Panc1 (cell line): ENCODE results near the gene CFAP206. TPM values are rescaled to one million over a fixed set of nuclear protein-coding genes. Genes with fewer than 3 reads are reported as not detected.

Experiments used
- ATAC-seq: fragments of 200-7000 bp; cut with Tn5 transposase; 2 replicates; pipeline ENCODE4 v1.9.1; 2020; ENCODE audit warnings: mild to moderate bottlenecking, moderate library complexity
- BruUV-seq: library from RNA; stranded (reverse); fragments of 400-500 nt; replicated peaks from 2 replicates; lab custom pipeline; 2021; lab: Mats Ljungman, UMichigan
- CTCF ChIA-PET: fragments of 300-600 bp; sonication (Branson Sonifier 250); formaldehyde crosslinking; loops from one replicate; lab custom pipeline; 2022; ENCODE audit warnings: antibody characterized with exemption; lab: Charles Lee
- POLR2A ChIA-PET: fragments of 300-600 bp; sonication (Branson Sonifier 250); formaldehyde crosslinking; loops from one replicate; lab custom pipeline; 2022; ENCODE audit warnings: antibody characterized with exemption; lab: Charles Lee
- DNase-seq: peaks from one replicate; pipeline ENCODE4 v3.0.0-alpha.2; 2010; ENCODE audit warnings: low read depth, low spot score
- H3K27ac ChIP-seq: 2 replicates; pipeline ENCODE4 v1.5.1; 2011; ENCODE audit warnings: mild to moderate bottlenecking, low read length, inconsistent platforms
- H3K27me3 ChIP-seq: fragments of 200-500 bp; sonication (Bioruptor generic); 2 replicates; pipeline ENCODE4 v1.6.0; 2014; ENCODE audit warnings: low read length, inconsistent platforms; ENCODE audit not compliant: control insufficient read depth, insufficient read depth
- H3K36me3 ChIP-seq: fragments of 200-500 bp; sonication (Bioruptor generic); 2 replicates; pipeline ENCODE4 v1.5.1; 2014; ENCODE audit warnings: inconsistent platforms, mild to moderate bottlenecking, low read length, moderate library complexity; ENCODE audit not compliant: control insufficient read depth, insufficient read depth
- H3K4me1 ChIP-seq: 2 replicates; pipeline ENCODE4 v1.5.1; 2011; ENCODE audit warnings: inconsistent platforms, mild to moderate bottlenecking, low read length, moderate library complexity; ENCODE audit not compliant: control insufficient read depth, insufficient read depth
- H3K4me3 ChIP-seq, 2 experiments: 2 replicates each; pipeline ENCODE4 v1.5.1; 2011 to 2012; ENCODE audit warnings: low read depth in 2 of 2, low read length in 2 of 2, mild to moderate bottlenecking in 2 of 2, inconsistent platforms in 1 of 2, moderate library complexity in 1 of 2
- H3K9me3 ChIP-seq: fragments of 200-500 bp; sonication (Bioruptor generic); 2 replicates; pipeline ENCODE4 v1.5.1; 2014; ENCODE audit warnings: low read depth, mild to moderate bottlenecking, inconsistent platforms, low read length, moderate library complexity; ENCODE audit not compliant: control insufficient read depth, insufficient read depth
- CTCF ChIP-seq: fragments of 450-650 bp; IDR thresholded peaks from 2 replicates; pipeline ENCODE4 v1.5.1; 2017; ENCODE audit warnings: mild to moderate bottlenecking
- POLR2AphosphoS5 ChIP-seq: IDR thresholded peaks from 2 replicates; pipeline ENCODE4 v1.6.1; 2012; ENCODE audit warnings: mild to moderate bottlenecking, low read depth, low read length, moderate library complexity
- REST ChIP-seq, 2 experiments: IDR thresholded peaks; 2 replicates each; pipeline ENCODE4 v1.6.1; 2011 to 2012; ENCODE audit warnings: low read depth in 2 of 2, control low read depth in 1 of 2, low read length in 1 of 2, mild to moderate bottlenecking in 1 of 2, moderate library complexity in 1 of 2; ENCODE audit not compliant: insufficient read depth in 1 of 2
- SIN3A ChIP-seq: IDR thresholded peaks from 2 replicates; pipeline ENCODE4 v1.6.1; 2012; ENCODE audit warnings: low read depth, mild to moderate bottlenecking, low read length, moderate library complexity, borderline replicate concordance; ENCODE audit not compliant: insufficient read depth
- TCF7L2 ChIP-seq: IDR thresholded peaks from 2 replicates; pipeline ENCODE4 v1.6.1; 2011; ENCODE audit warnings: mild to moderate bottlenecking, low read depth, low read length, inconsistent platforms
- in situ Hi-C: cut with HindIII; loops from 2 replicates; pipeline ENCODE4 v1.10.0; 2016; ENCODE audit warnings: low sequenced_read_pairs, low pct_unique_long_range_greater_than_20kb
- intact Hi-C: fragments of 100-400 bp; cut with micrococcal nuclease; formaldehyde crosslinking; loops from one replicate; pipeline ENCODE4 v1.10.0; 2022; ENCODE audit not compliant: unreplicated experiment
- total RNA-seq: library from RNA; stranded (reverse); gene quantifications from one replicate; pipeline ENCODE4 v1.2.1, GENCODE V29; 2021; ENCODE audit not compliant: unreplicated experiment

CFAP206 gene
- total RNA-seq, 1 experiment from 2014 or later, result 2.4 TPM

- intact Hi-C loops (no loop called here), in situ Hi-C loops (no loop called here)
- Histone ChIP-seq H3K27me3 (no peaks in the 10 kb centered on the region), H3K36me3 (no peaks in the 10 kb centered on the region), H3K27ac (no peak overlapping the region), H3K9me3 (no peaks in the 10 kb centered on the region), H3K4me1 (no peaks in the 10 kb centered on the region), H3K4me3 (no peak overlapping the region)
- no peak for TF ChIP-seq TCF7L2
- no peak for TF ChIP-seq CTCF
- no peak for TF ChIP-seq POLR2AphosphoS5
- TF ChIP-seq SIN3A, result no peak
- no peak for TF ChIP-seq REST (IDR thresholded peaks at IDR 0.05; ENCODE audit: insufficient read depth in 1 of 2, low read depth in 2 of 2, low read length in 1 of 2)
- ATAC-seq (no peak), DNase-seq (no peak)
- CTCF ChIA-PET, result no interaction called here
- POLR2A ChIA-PET, result no interaction called here
- no TSS peak for BruUV-seq
These were observed 23.5 kb downstream of the CFAP206 start for GRCh38 chr6:87431263-87431662.

- H3K4me1 ChIP-seq, result no peaks in the 10 kb centered on the region
- intact Hi-C loops, result no loop called here
- ChIA-PET POLR2A (no interaction called here), CTCF (no interaction called here)
- in situ Hi-C loops, result no loop called here
- no peaks in the 10 kb centered on the region for H3K27me3 ChIP-seq
- no peak overlapping the region for H3K4me3 ChIP-seq
- no peaks in the 10 kb centered on the region for H3K9me3 ChIP-seq
- no TSS peak for BruUV-seq
- no peak overlapping the region for H3K27ac ChIP-seq
- no peak for DNase-seq
- H3K36me3 ChIP-seq, result no peaks in the 10 kb centered on the region
- TF ChIP-seq REST (IDR thresholded peaks at IDR 0.05; ENCODE audit: insufficient read depth in 1 of 2, low read depth in 2 of 2, low read length in 1 of 2) (peak; percentile 95 to 98), POLR2AphosphoS5 (no peak), TCF7L2 (no peak)
- no peak for ATAC-seq
These were observed 28.7 kb downstream of the CFAP206 start for GRCh38 chr6:87436435-87436834.
